Measurements from ENCODE around the gene GALK1. TPM values are rescaled to one million over a fixed set of nuclear protein-coding genes. Genes with fewer than 3 reads are reported as not detected.

The GALK1 gene
- total and polyA plus RNA-seq, 2 donors (not counting 1 experiment from before 2014, with no cell fraction given), result 10.2 to 62.8 TPM

GRCh38 chr17:75767881-75768280, 2.9 kb upstream of the GALK1 start:
- peaks cover 8% of the 10 kb centered on the region for H3K4me1 ChIP-seq (ENCODE audit: control insufficient read depth, extremely low read depth, insufficient read depth, low read length)
- TF ChIP-seq, protein P1, sequence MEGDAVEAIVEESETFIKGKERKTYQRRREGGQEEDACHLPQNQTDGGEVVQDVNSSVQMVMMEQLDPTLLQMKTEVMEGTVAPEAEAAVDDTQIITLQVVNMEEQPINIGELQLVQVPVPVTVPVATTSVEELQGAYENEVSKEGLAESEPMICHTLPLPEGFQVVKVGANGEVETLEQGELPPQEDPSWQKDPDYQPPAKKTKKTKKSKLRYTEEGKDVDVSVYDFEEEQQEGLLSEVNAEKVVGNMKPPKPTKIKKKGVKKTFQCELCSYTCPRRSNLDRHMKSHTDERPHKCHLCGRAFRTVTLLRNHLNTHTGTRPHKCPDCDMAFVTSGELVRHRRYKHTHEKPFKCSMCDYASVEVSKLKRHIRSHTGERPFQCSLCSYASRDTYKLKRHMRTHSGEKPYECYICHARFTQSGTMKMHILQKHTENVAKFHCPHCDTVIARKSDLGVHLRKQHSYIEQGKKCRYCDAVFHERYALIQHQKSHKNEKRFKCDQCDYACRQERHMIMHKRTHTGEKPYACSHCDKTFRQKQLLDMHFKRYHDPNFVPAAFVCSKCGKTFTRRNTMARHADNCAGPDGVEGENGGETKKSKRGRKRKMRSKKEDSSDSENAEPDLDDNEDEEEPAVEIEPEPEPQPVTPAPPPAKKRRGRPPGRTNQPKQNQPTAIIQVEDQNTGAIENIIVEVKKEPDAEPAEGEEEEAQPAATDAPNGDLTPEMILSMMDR (conservative IDR thresholded peaks at IDR 0.05 in 1 of 2, IDR thresholded peaks at IDR 0.05 in 1 of 2; ENCODE audit: low read depth in 1 of 2, low read length in 2 of 2), result no peak
- TF ChIP-seq EZH2 (IDR thresholded peaks at IDR 0.05; ENCODE audit: low read length, missing control alignments), result no peak
- H3K36me3 ChIP-seq (ENCODE audit: control insufficient read depth, insufficient read depth, low read length), result no peaks in the 10 kb centered on the region
- no peak for DNase-seq (ENCODE audit: low read depth in 2 of 2)
- H3K9me3 ChIP-seq (ENCODE audit: control insufficient read depth, insufficient read depth, low read depth, low read length), result no peaks in the 10 kb centered on the region
- H2AFZ ChIP-seq (ENCODE audit: low read length), result no peak overlapping the region
- no peak overlapping the region for H3K9ac ChIP-seq (ENCODE audit: insufficient read depth, low read length)
- H3K4me3 ChIP-seq (replicated peaks in 1 of 4; ENCODE audit: control extremely low read depth in 1 of 4, insufficient read depth in 1 of 4, low read depth in 3 of 4, low read length in 4 of 4), result no peak overlapping the region
- no peak overlapping the region for H3K27ac ChIP-seq (ENCODE audit: insufficient read depth, low read length)
- H4K20me1 ChIP-seq (ENCODE audit: control insufficient read depth, extremely low read depth, insufficient read depth, low read length), result no peaks in the 10 kb centered on the region
- H3K4me2 ChIP-seq (ENCODE audit: extremely low read depth, insufficient read depth, low read length), result no peak overlapping the region
- H3K27me3 ChIP-seq (ENCODE audit: control insufficient read depth, insufficient read depth, low read length), result no peaks in the 10 kb centered on the region
- H3K79me2 ChIP-seq (ENCODE audit: control insufficient read depth, insufficient read depth, low read length), result no peaks in the 10 kb centered on the region

DNA sequence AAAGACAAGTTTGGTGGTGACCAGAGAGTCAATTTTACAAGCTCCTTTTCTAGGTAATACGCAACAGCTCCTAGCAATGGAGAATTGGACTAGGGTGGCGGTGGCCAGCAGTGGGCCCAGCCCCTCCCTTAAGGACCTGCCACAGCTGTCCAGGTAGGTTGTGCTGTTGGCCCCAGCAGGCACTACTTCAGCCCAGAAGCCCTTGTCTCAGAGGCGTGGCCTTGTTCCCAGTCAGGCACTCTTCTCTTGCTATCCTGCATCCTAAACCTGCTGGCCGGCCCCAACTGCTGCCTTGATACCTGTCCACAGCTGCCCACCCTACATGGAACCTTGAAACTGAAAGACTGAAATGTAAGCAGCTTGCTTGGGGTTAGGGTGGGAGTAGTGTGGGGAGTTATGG, 989 bp upstream of the GALK1 start:
- Histone ChIP-seq H2AFZ (ENCODE audit: low read length) (no peak overlapping the region), H3K4me2 (ENCODE audit: extremely low read depth, insufficient read depth, low read length) (no peak overlapping the region), H3K4me3 (replicated peaks in 1 of 4; ENCODE audit: control extremely low read depth in 1 of 4, insufficient read depth in 1 of 4, low read depth in 3 of 4, low read length in 4 of 4) (no peak overlapping the region), H3K27me3 (ENCODE audit: control insufficient read depth, insufficient read depth, low read length) (no peaks in the 10 kb centered on the region), H3K79me2 (ENCODE audit: control insufficient read depth, insufficient read depth, low read length) (no peaks in the 10 kb centered on the region), H3K27ac (ENCODE audit: insufficient read depth, low read length) (no peak overlapping the region), H3K9ac (ENCODE audit: insufficient read depth, low read length) (no peak overlapping the region), H3K4me1 (ENCODE audit: control insufficient read depth, extremely low read depth, insufficient read depth, low read length) (peaks cover 8% of the 10 kb centered on the region), H3K36me3 (ENCODE audit: control insufficient read depth, insufficient read depth, low read length) (no peaks in the 10 kb centered on the region), H4K20me1 (ENCODE audit: control insufficient read depth, extremely low read depth, insufficient read depth, low read length) (no peaks in the 10 kb centered on the region), H3K9me3 (ENCODE audit: control insufficient read depth, insufficient read depth, low read depth, low read length) (no peaks in the 10 kb centered on the region)
- no peak for DNase-seq (ENCODE audit: low read depth in 2 of 2)
- no peak for TF ChIP-seq EZH2 (IDR thresholded peaks at IDR 0.05; ENCODE audit: low read length, missing control alignments)
- TF ChIP-seq, protein P1 (conservative IDR thresholded peaks at IDR 0.05 in 1 of 2, IDR thresholded peaks at IDR 0.05 in 1 of 2; ENCODE audit: low read depth in 1 of 2, low read length in 2 of 2), result no peak

DNA sequence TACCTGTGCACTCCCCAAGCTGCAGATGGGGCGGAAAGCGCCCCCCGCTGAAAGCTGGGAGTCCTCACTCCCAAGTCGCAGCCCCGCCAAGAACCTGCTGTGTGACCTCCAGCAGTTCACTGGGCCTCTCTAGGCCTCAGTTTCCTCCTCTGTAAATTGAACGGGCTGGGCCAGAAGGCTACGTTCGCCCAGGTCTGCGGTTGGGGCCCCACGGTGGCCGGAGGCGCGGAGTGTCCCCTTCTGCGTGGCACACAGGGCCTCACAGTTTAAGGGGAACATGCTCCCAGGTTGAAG, 628 bp downstream of the GALK1 start:
- Histone ChIP-seq H3K79me2 (ENCODE audit: control insufficient read depth, insufficient read depth, low read length) (no peaks in the 10 kb centered on the region), H3K36me3 (ENCODE audit: control insufficient read depth, insufficient read depth, low read length) (no peaks in the 10 kb centered on the region), H4K20me1 (ENCODE audit: control insufficient read depth, extremely low read depth, insufficient read depth, low read length) (no peaks in the 10 kb centered on the region), H2AFZ (ENCODE audit: low read length) (peak overlapping the region; percentile 80), H3K4me1 (ENCODE audit: control insufficient read depth, extremely low read depth, insufficient read depth, low read length) (peaks cover 8% of the 10 kb centered on the region), H3K4me3 (replicated peaks in 1 of 4; ENCODE audit: control extremely low read depth in 1 of 4, insufficient read depth in 1 of 4, low read depth in 3 of 4, low read length in 4 of 4) (peak overlapping the region; percentile 46 to 81 (median 69)), H3K4me2 (ENCODE audit: extremely low read depth, insufficient read depth, low read length) (peak overlapping the region; percentile 64), H3K27me3 (ENCODE audit: control insufficient read depth, insufficient read depth, low read length) (no peaks in the 10 kb centered on the region), H3K27ac (ENCODE audit: insufficient read depth, low read length) (peak overlapping the region; percentile 47), H3K9ac (ENCODE audit: insufficient read depth, low read length) (peak overlapping the region; percentile 51), H3K9me3 (ENCODE audit: control insufficient read depth, insufficient read depth, low read depth, low read length) (no peaks in the 10 kb centered on the region)
- TF ChIP-seq, protein P1 (conservative IDR thresholded peaks at IDR 0.05 in 1 of 2, IDR thresholded peaks at IDR 0.05 in 1 of 2; ENCODE audit: low read depth in 1 of 2, low read length in 2 of 2), result peak; percentile 32 to 58
- no peak for TF ChIP-seq EZH2 (IDR thresholded peaks at IDR 0.05; ENCODE audit: low read length, missing control alignments)
- no peak for DNase-seq (ENCODE audit: low read depth in 2 of 2)
